Esophagus muscularis mucosa (tissue), 4 donors: ENCODE results near the gene EPN1. TPM values are rescaled to one million over a fixed set of nuclear protein-coding genes. Genes with fewer than 3 reads are reported as not detected.

Source experiments
- DNase-seq: peaks from one replicate; pipeline ENCODE4 v3.0.0-alpha.2; 2017; ENCODE audit errors: extremely low spot score
- H3K27ac ChIP-seq, 4 donors: fragments of 200-600 bp; sonication (generic); replicated peaks in 1 of 4; 1 replicate in 3 of 4; 2 replicates in 1 of 4; pipeline ENCODE4 v1.5.1; 2016 to 2019; ENCODE audit warnings: mild to moderate bottlenecking in 1 of 4
- H3K27me3 ChIP-seq, 4 donors: fragments of 200-600 bp; sonication (generic); one replicate each; pipeline versions ENCODE4 v1.5.1 to v1.6.0; 2016 to 2019
- H3K36me3 ChIP-seq, 4 donors: fragments of 200-600 bp; sonication (generic); one replicate each; pipeline ENCODE4 v1.5.1; 2016 to 2019
- H3K4me1 ChIP-seq, 4 donors: fragments of 200-600 bp; sonication (generic); one replicate each; pipeline ENCODE4 v1.5.1; 2016 to 2019
- H3K4me3 ChIP-seq, 4 donors: fragments of 200-600 bp; sonication (generic); 1 replicate in 2 of 4; 2 replicates in 2 of 4; pipeline ENCODE4 v1.5.1; 2016 to 2019; ENCODE audit warnings: mild to moderate bottlenecking in 4 of 4, moderate library complexity in 1 of 4
- H3K9me3 ChIP-seq, 4 donors: fragments of 200-600 bp; sonication (generic); 1 replicate in 3 of 4; 2 replicates in 1 of 4; pipeline ENCODE4 v1.5.1; 2016 to 2019
- CTCF ChIP-seq, 3 experiments: fragments of 200-600 bp in 2 of 3; fragments of 450-650 bp in 1 of 3; sonication (generic) in 2 of 3; IDR thresholded peaks; one replicate each; pipeline ENCODE4 v1.5.1; 2017 to 2019; ENCODE audit warnings: antibody characterized with exemption in 3 of 3, mild to moderate bottlenecking in 2 of 3, moderate library complexity in 1 of 3
- EP300 ChIP-seq: sonication (generic); formaldehyde crosslinking; IDR thresholded peaks from one replicate; pipeline ENCODE4 v1.6.1; 2017; ENCODE audit warnings: antibody characterized with exemption
- POLR2A ChIP-seq: fragments of 450-650 bp; IDR thresholded peaks from one replicate; pipeline ENCODE4 v1.6.1; 2017; ENCODE audit warnings: antibody characterized with exemption, moderate library complexity, mild to moderate bottlenecking, low read depth
- POLR2AphosphoS5 ChIP-seq, 2 donors: sonication (generic); formaldehyde crosslinking; IDR thresholded peaks; one replicate each; pipeline ENCODE4 v1.6.1; 2017; ENCODE audit warnings: antibody characterized with exemption in 2 of 2
- WGBS: methylation state at CpG from one replicate; pipeline ENCODE4 v1.1.5; 2018; 5-methylcytosine and 5-hydroxymethylcytosine counted together
- intact Hi-C: fragments of 100-400 bp; cut with DNase I; formaldehyde crosslinking; loops from one replicate; pipeline ENCODE4 v1.15.1; 2023
- total RNA-seq, 4 donors: library from RNA; depleted of rRNA; stranded (reverse); fragments of >200 nt; gene quantifications; one replicate each; pipeline versions ENCODE4 v1.1.0 to v1.2.1, GENCODE V29; 2016

Gene EPN1
- total RNA-seq, 4 donors from 2014 or later, result 30.7 to 176 (median 104) TPM

GRCh38 chr19:55694241-55694655 is 19.2 kb downstream of the EPN1 start:
- no peaks in the 10 kb centered on the region for H3K9me3 ChIP-seq
- no peak overlapping the region for H3K4me3 ChIP-seq
- H3K36me3 ChIP-seq, result peaks cover 69 to 100% (median 94%) of the 10 kb centered on the region in 4 donors
- intact Hi-C loops, result no loop called here
- WGBS, result 90% methylated on average over 14 of the region's 15 CpGs
- no peak overlapping the region for H3K27ac ChIP-seq
- DNase-seq, result no peak
- no peaks in the 10 kb centered on the region for H3K27me3 ChIP-seq
- TF ChIP-seq POLR2AphosphoS5 (IDR thresholded peaks at IDR 0.05), result no peak
- TF ChIP-seq EP300, result no peak
- TF ChIP-seq POLR2A, result no peak
- TF ChIP-seq CTCF (IDR thresholded peaks at IDR 0.05), result no peak
- no peaks in the 10 kb centered on the region for H3K4me1 ChIP-seq

GRCh38 chr19:55694656-55695491 is 19.8 kb downstream of the EPN1 start:
- no peak for DNase-seq
- Histone ChIP-seq H3K36me3 (peaks cover 64 to 97% (median 89%) of the 10 kb centered on the region in 4 donors), H3K27me3 (no peaks in the 10 kb centered on the region), H3K27ac (no peak overlapping the region), H3K4me3 (no peak overlapping the region), H3K4me1 (no peaks in the 10 kb centered on the region), H3K9me3 (no peaks in the 10 kb centered on the region)
- intact Hi-C loops, result no loop called here
- 92% methylated on average over 20 of the region's 37 CpGs for WGBS
- no peak for TF ChIP-seq POLR2AphosphoS5 (IDR thresholded peaks at IDR 0.05)
- TF ChIP-seq EP300, result no peak
- TF ChIP-seq POLR2A, result no peak
- no peak for TF ChIP-seq CTCF (IDR thresholded peaks at IDR 0.05)

GRCh38 chr19:55695511-55696290 is 20.7 kb downstream of the EPN1 start:
- 87% methylated on average over 19 of the region's 23 CpGs for WGBS
- intact Hi-C loops, result no loop called here
- H3K4me1 ChIP-seq, result no peaks in the 10 kb centered on the region
- H3K4me3 ChIP-seq, result no peak overlapping the region
- DNase-seq, result no peak
- H3K9me3 ChIP-seq, result no peaks in the 10 kb centered on the region
- peaks cover 56 to 95% (median 87%) of the 10 kb centered on the region in 4 donors for H3K36me3 ChIP-seq
- no peaks in the 10 kb centered on the region for H3K27me3 ChIP-seq
- TF ChIP-seq POLR2AphosphoS5 (IDR thresholded peaks at IDR 0.05), result no peak
- TF ChIP-seq CTCF (IDR thresholded peaks at IDR 0.05), result no peak
- TF ChIP-seq EP300, result no peak
- no peak for TF ChIP-seq POLR2A
- H3K27ac ChIP-seq, result no peak overlapping the region

GRCh38 chr19:55696301-55697068 is 21.5 kb downstream of the EPN1 start:
- no peak overlapping the region for H3K4me3 ChIP-seq
- no peaks in the 10 kb centered on the region for H3K9me3 ChIP-seq
- 90% methylated on average over 17 of the region's 20 CpGs for WGBS
- no peaks in the 10 kb centered on the region for H3K27me3 ChIP-seq
- TF ChIP-seq CTCF (IDR thresholded peaks at IDR 0.05), result no peak
- no peak for TF ChIP-seq POLR2AphosphoS5 (IDR thresholded peaks at IDR 0.05)
- TF ChIP-seq EP300, result no peak
- no peak for TF ChIP-seq POLR2A
- DNase-seq, result no peak
- H3K36me3 ChIP-seq, result peaks cover 52 to 89% (median 82%) of the 10 kb centered on the region in 4 donors
- H3K4me1 ChIP-seq, result no peaks in the 10 kb centered on the region
- H3K27ac ChIP-seq, result no peak overlapping the region
- intact Hi-C loops, result no loop called here
